ENCODE data around the gene PSMD5. TPM values are rescaled to one million over a fixed set of nuclear protein-coding genes. Genes with fewer than 3 reads are reported as not detected.

The PSMD5 gene
- polyA plus RNA-seq, 1 donor (not counting 4 experiments of a cell fraction or from before 2014, with no cell fraction given) = 55.2 TPM

DNA sequence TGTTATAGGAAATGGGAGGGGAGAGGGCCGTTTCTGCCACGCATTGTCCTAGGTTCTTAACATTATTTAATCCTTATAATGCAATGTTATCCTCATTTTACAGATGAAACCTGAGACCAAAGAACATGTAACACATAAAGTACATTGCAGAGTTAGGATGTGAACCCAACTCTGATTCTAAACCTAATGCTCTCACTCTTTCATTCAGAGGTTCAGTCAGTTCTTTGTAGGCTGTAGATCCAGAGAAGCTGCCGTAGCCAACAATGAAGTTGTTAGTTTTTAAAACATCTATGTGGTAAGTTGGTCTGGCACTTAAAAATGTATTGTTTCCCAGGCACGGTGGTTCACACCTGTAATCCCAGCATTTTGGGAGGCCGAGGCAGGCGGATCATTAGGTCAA, 10.5 kb upstream of the PSMD5 start:
- FAIRE-seq = no peak
- Histone ChIP-seq H3K4me3 (ENCODE audit: control insufficient read depth in 2 of 3, extremely low read depth in 1 of 3, insufficient read depth in 2 of 3, low read depth in 1 of 3, low read length in 3 of 3) (no peak overlapping the region), H3K36me3 (ENCODE audit: control insufficient read depth in 2 of 2, extremely low read depth in 1 of 2, insufficient read depth in 2 of 2, low read length in 2 of 2) (peaks cover 2 to 7% of the 10 kb centered on the region in 2 experiments), H3K27me3 (ENCODE audit: control insufficient read depth, extremely low read depth, insufficient read depth, low read length) (no peaks in the 10 kb centered on the region), H2AFZ (ENCODE audit: control insufficient read depth, low read length) (no peak overlapping the region), H3K9me1 (ENCODE audit: control insufficient read depth, extremely low read depth, insufficient read depth, low read length) (no peaks in the 10 kb centered on the region), H3K9ac (ENCODE audit: control insufficient read depth, extremely low read depth, insufficient read depth, low read length) (no peak overlapping the region), H3K79me2 (ENCODE audit: control insufficient read depth, insufficient read depth, low read length) (no peaks in the 10 kb centered on the region), H3K27ac (ENCODE audit: control insufficient read depth, insufficient read depth, low read length) (no peak overlapping the region), H3K9me3 (ENCODE audit: control insufficient read depth, low read depth, low read length) (no peaks in the 10 kb centered on the region), H3K4me2 (ENCODE audit: control insufficient read depth, extremely low read depth, insufficient read depth, low read depth, low read length) (no peak overlapping the region), H4K20me1 (ENCODE audit: control insufficient read depth, extremely low read depth, insufficient read depth, low read length) (no peaks in the 10 kb centered on the region), H3K4me1 (ENCODE audit: control insufficient read depth, extremely low read depth, insufficient read depth, low read length) (no peaks in the 10 kb centered on the region)
- TF ChIP-seq EZH2 (IDR thresholded peaks at IDR 0.05; ENCODE audit: low read length) = no peak
- TF ChIP-seq, protein P1, sequence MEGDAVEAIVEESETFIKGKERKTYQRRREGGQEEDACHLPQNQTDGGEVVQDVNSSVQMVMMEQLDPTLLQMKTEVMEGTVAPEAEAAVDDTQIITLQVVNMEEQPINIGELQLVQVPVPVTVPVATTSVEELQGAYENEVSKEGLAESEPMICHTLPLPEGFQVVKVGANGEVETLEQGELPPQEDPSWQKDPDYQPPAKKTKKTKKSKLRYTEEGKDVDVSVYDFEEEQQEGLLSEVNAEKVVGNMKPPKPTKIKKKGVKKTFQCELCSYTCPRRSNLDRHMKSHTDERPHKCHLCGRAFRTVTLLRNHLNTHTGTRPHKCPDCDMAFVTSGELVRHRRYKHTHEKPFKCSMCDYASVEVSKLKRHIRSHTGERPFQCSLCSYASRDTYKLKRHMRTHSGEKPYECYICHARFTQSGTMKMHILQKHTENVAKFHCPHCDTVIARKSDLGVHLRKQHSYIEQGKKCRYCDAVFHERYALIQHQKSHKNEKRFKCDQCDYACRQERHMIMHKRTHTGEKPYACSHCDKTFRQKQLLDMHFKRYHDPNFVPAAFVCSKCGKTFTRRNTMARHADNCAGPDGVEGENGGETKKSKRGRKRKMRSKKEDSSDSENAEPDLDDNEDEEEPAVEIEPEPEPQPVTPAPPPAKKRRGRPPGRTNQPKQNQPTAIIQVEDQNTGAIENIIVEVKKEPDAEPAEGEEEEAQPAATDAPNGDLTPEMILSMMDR (optimal IDR thresholded peaks at IDR 0.05 in 1 of 3, IDR thresholded peaks at IDR 0.05 in 1 of 3, conservative IDR thresholded peaks at IDR 0.05 in 1 of 3; ENCODE audit: extremely low read depth in 1 of 3, insufficient read depth in 2 of 3, low read length in 3 of 3) = no peak
- dilution Hi-C loops (cut with MboI; ENCODE audit: extremely low pct_ligation_motif_present, low sequenced_read_pairs) = no loop called here
- no peak for DNase-seq (ENCODE audit: low read depth, low spot score)

DNA sequence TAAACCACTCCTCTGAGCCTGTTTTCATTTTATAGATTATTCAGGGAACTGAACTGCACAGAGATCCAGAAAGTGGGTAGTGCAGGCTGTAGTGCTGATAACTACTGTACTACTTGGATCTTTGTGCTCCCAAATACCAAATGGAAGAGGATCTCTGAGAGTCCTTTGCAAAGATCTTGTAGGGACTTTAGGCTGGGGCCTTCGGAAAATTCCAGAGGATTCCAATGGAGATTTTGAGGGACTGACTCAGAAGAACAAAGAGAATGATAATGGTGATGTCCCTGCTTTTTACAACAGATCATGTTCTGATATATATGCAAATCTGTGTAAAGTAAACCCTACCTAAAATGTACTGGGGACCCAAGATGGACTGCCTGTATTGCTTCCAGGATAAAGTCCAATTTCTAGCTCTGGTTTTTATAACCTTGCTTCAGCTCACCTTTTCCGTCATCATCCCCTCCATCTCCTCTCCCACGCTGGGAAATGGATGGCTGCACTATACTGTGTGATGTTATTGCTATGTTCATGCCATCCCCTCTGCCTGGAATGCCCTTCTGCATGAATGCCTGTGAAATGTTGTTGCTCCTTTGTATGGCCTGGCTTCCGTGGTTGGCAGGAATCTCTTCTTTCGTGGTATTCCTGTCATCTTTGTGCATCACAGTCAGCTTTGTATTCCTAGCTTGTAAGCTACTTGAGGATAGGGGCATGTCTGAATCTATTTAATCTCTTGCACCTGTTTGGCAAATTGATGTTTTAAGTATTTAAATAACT, 9.7 kb upstream of the PSMD5 start:
- no peaks in the 10 kb centered on the region for H3K79me2 ChIP-seq (ENCODE audit: control insufficient read depth, insufficient read depth, low read length)
- no peak overlapping the region for H3K4me2 ChIP-seq (ENCODE audit: control insufficient read depth, extremely low read depth, insufficient read depth, low read depth, low read length)
- no peak for FAIRE-seq
- H3K27me3 ChIP-seq (ENCODE audit: control insufficient read depth, extremely low read depth, insufficient read depth, low read length) = no peaks in the 10 kb centered on the region
- dilution Hi-C loops (cut with MboI; ENCODE audit: extremely low pct_ligation_motif_present, low sequenced_read_pairs) = no loop called here
- no peak overlapping the region for H3K4me3 ChIP-seq (ENCODE audit: control insufficient read depth in 2 of 3, extremely low read depth in 1 of 3, insufficient read depth in 2 of 3, low read depth in 1 of 3, low read length in 3 of 3)
- no peaks in the 10 kb centered on the region for H3K4me1 ChIP-seq (ENCODE audit: control insufficient read depth, extremely low read depth, insufficient read depth, low read length)
- H4K20me1 ChIP-seq (ENCODE audit: control insufficient read depth, extremely low read depth, insufficient read depth, low read length) = no peaks in the 10 kb centered on the region
- H3K36me3 ChIP-seq (ENCODE audit: control insufficient read depth in 2 of 2, extremely low read depth in 1 of 2, insufficient read depth in 2 of 2, low read length in 2 of 2) = peaks cover 0 to 5% of the 10 kb centered on the region in 2 experiments
- H3K27ac ChIP-seq (ENCODE audit: control insufficient read depth, insufficient read depth, low read length) = no peak overlapping the region
- no peak for DNase-seq (ENCODE audit: low read depth, low spot score)
- H3K9me3 ChIP-seq (ENCODE audit: control insufficient read depth, low read depth, low read length) = no peaks in the 10 kb centered on the region
- no peaks in the 10 kb centered on the region for H3K9me1 ChIP-seq (ENCODE audit: control insufficient read depth, extremely low read depth, insufficient read depth, low read length)
- no peak for TF ChIP-seq EZH2 (IDR thresholded peaks at IDR 0.05; ENCODE audit: low read length)
- TF ChIP-seq, protein P1 (optimal IDR thresholded peaks at IDR 0.05 in 1 of 3, IDR thresholded peaks at IDR 0.05 in 1 of 3, conservative IDR thresholded peaks at IDR 0.05 in 1 of 3; ENCODE audit: extremely low read depth in 1 of 3, insufficient read depth in 2 of 3, low read length in 3 of 3) = no peak
- no peak overlapping the region for H2AFZ ChIP-seq (ENCODE audit: control insufficient read depth, low read length)
- no peak overlapping the region for H3K9ac ChIP-seq (ENCODE audit: control insufficient read depth, extremely low read depth, insufficient read depth, low read length)
